AG10803 (cell line): ENCODE data around the gene LOXL1.

Experiments
- DNase-seq: peaks from one replicate; pipeline ENCODE4 v3.0.0; 2010; ENCODE audit warnings: low read depth
- H3K4me3 ChIP-seq: 2 replicates; pipeline ENCODE4 v1.5.1; 2011; ENCODE audit warnings: mild to moderate bottlenecking, low read length, control low read depth
- TF ChIP-seq, protein P1 (sequence below): conservative IDR thresholded peaks from 2 replicates; pipeline ENCODE4 v1.5.1; 2011; ENCODE audit warnings: mild to moderate bottlenecking, low read length, control low read depth, inconsistent platforms

LOXL1 gene

GRCh38 chr15:73925848-73926218 is 429 bp upstream of the LOXL1 start:
- TF ChIP-seq, protein P1, sequence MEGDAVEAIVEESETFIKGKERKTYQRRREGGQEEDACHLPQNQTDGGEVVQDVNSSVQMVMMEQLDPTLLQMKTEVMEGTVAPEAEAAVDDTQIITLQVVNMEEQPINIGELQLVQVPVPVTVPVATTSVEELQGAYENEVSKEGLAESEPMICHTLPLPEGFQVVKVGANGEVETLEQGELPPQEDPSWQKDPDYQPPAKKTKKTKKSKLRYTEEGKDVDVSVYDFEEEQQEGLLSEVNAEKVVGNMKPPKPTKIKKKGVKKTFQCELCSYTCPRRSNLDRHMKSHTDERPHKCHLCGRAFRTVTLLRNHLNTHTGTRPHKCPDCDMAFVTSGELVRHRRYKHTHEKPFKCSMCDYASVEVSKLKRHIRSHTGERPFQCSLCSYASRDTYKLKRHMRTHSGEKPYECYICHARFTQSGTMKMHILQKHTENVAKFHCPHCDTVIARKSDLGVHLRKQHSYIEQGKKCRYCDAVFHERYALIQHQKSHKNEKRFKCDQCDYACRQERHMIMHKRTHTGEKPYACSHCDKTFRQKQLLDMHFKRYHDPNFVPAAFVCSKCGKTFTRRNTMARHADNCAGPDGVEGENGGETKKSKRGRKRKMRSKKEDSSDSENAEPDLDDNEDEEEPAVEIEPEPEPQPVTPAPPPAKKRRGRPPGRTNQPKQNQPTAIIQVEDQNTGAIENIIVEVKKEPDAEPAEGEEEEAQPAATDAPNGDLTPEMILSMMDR: no peak
- peak overlapping the region; percentile 90 for H3K4me3 ChIP-seq
- DNase-seq: no peak

DNA sequence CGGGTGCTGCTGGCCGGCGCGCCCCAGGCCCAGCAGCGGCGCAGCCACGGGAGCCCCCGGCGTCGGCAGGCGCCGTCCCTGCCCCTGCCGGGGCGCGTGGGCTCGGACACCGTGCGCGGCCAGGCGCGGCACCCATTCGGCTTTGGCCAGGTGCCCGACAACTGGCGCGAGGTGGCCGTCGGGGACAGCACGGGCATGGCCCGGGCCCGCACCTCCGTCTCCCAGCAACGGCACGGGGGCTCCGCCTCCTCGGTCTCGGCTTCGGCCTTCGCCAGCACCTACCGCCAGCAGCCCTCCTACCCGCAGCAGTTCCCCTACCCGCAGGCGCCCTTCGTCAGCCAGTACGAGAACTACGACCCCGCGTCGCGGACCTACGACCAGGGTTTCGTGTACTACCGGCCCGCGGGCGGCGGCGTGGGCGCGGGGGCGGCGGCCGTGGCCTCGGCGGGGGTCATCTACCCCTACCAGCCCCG is 777 bp downstream of the LOXL1 start:
- DNase-seq: peak; percentile 33
- TF ChIP-seq, protein P1: no peak
- H3K4me3 ChIP-seq: peak overlapping the region; percentile 90

GRCh38 chr15:73927476-73928240 is 1.4 kb downstream of the LOXL1 start:
- DNase-seq: peak; percentile 50
- TF ChIP-seq, protein P1: peak; percentile 46
- peak overlapping the region; percentile 90 for H3K4me3 ChIP-seq

DNA sequence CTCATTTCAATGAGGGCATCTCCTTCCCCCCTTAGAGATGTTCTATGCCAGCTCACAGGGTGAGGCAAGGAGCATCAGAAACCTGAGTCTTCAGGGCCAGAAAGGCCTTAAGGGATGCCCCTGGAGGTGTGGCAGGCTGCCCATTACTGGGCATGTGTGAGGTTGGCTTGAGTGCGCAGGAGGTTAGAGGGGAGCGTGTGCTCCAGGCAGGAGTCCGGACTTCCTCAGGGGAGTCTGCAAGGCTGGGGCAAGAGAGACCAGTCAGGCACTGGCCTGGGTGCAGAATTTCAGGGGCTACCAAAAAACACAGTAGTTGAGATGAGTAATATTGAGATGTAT is 1.9 kb downstream of the LOXL1 start:
- TF ChIP-seq, protein P1: no peak
- no peak for DNase-seq
- H3K4me3 ChIP-seq: peak overlapping the region; percentile 90

- peak overlapping the region; percentile 90 for H3K4me3 ChIP-seq
- TF ChIP-seq, protein P1: no peak
- DNase-seq: peak; percentile 53
These were observed 2.8 kb downstream of the LOXL1 start for GRCh38 chr15:73928971-73929627.

DNA sequence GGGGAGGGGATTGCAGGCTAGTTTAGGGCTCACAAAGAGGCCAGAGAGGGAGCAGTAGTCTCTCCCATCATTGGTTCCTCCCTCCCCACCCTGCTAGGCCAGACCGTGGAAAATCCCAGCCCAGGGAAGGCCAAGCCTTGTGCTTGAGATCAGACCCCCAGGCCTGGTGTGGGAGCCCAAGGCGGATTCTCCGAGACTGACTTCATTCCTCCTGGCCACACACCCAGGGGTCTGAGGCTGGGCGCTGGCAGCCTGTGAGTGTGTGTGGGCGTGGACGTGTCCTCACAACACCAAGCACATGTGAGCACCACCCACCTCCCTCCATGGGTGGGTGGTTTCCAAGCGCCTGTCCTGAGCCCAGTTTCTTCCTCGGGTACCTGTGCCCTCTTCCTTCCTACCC is 4.1 kb downstream of the LOXL1 start:
- TF ChIP-seq, protein P1: no peak
- DNase-seq: peak; percentile 92
- H3K4me3 ChIP-seq: peak overlapping the region; percentile 90

- TF ChIP-seq, protein P1: no peak
- DNase-seq: peak; percentile 93
- peak overlapping the region; percentile 90 for H3K4me3 ChIP-seq
These were observed 4.6 kb downstream of the LOXL1 start for GRCh38 chr15:73930790-73931281.
